Neuron (in vitro differentiated cells): ENCODE results near the gene ANKRD11.

ENCODE experiments used
- H2AFZ ChIP-seq: one replicate; pipeline ENCODE4 v1.6.1; 2013; ENCODE audit warnings: low read depth, mild to moderate bottlenecking, inconsistent platforms, low read length, moderate library complexity
- H3K27me3 ChIP-seq: one replicate; pipeline ENCODE4 v1.6.1; 2013; ENCODE audit warnings: low read length; ENCODE audit not compliant: insufficient read depth
- H3K36me3 ChIP-seq: one replicate; pipeline ENCODE4 v1.6.1; 2013; ENCODE audit warnings: low read length; ENCODE audit not compliant: insufficient read depth
- H3K4me1 ChIP-seq: one replicate; pipeline ENCODE4 v1.6.1; 2013; ENCODE audit warnings: low read length; ENCODE audit not compliant: insufficient read depth
- H3K4me3 ChIP-seq: 2 replicates; pipeline ENCODE4 v1.5.1; 2013; ENCODE audit warnings: mild to moderate bottlenecking, low read length, moderate library complexity
- H3K9me3 ChIP-seq: one replicate; pipeline ENCODE4 v1.6.1; 2013; ENCODE audit warnings: low read length

Gene ANKRD11

GRCh38 chr16:89407925-89408300 is 82.4 kb downstream of the ANKRD11 start:
- Histone ChIP-seq H3K36me3 (peaks cover 5% of the 10 kb centered on the region), H3K9me3 (no peaks in the 10 kb centered on the region), H3K4me1 (peaks cover 22% of the 10 kb centered on the region), H3K27me3 (no peaks in the 10 kb centered on the region), H2AFZ (no peak overlapping the region), H3K4me3 (no peak overlapping the region)

GRCh38 chr16:89407282-89407924 is 83.0 kb downstream of the ANKRD11 start:
- H2AFZ ChIP-seq: no peak overlapping the region
- no peak overlapping the region for H3K4me3 ChIP-seq
- no peaks in the 10 kb centered on the region for H3K27me3 ChIP-seq
- H3K36me3 ChIP-seq: peaks cover 5% of the 10 kb centered on the region
- peaks cover 18% of the 10 kb centered on the region for H3K4me1 ChIP-seq
- H3K9me3 ChIP-seq: no peaks in the 10 kb centered on the region

GRCh38 chr16:89406277-89406888 is 84.0 kb downstream of the ANKRD11 start:
- Histone ChIP-seq H2AFZ (no peak overlapping the region), H3K4me1 (peaks cover 18% of the 10 kb centered on the region), H3K36me3 (peaks cover 3% of the 10 kb centered on the region), H3K27me3 (no peaks in the 10 kb centered on the region), H3K9me3 (no peaks in the 10 kb centered on the region), H3K4me3 (no peak overlapping the region)

GRCh38 chr16:89404561-89404960 is 85.8 kb downstream of the ANKRD11 start:
- Histone ChIP-seq H3K36me3 (peaks cover 3% of the 10 kb centered on the region), H3K27me3 (no peaks in the 10 kb centered on the region), H3K4me3 (no peak overlapping the region), H3K4me1 (peaks cover 13% of the 10 kb centered on the region), H2AFZ (no peak overlapping the region), H3K9me3 (no peaks in the 10 kb centered on the region)

- Histone ChIP-seq H3K36me3 (peaks cover 3% of the 10 kb centered on the region), H3K4me3 (no peak overlapping the region), H2AFZ (no peak overlapping the region), H3K9me3 (no peaks in the 10 kb centered on the region), H3K27me3 (no peaks in the 10 kb centered on the region), H3K4me1 (peaks cover 7% of the 10 kb centered on the region)
Observed at GRCh38 chr16:89402962-89403361, 87.4 kb downstream of the ANKRD11 start.

- H3K36me3 ChIP-seq: peaks cover 7% of the 10 kb centered on the region
Observed at GRCh38 chr16:89401641-89402445, 88.5 kb downstream of the ANKRD11 start.

GRCh38 chr16:89401205-89401604 is 89.2 kb downstream of the ANKRD11 start:
- peaks cover 7% of the 10 kb centered on the region for H3K4me1 ChIP-seq
- H3K4me3 ChIP-seq: no peak overlapping the region
- H3K27me3 ChIP-seq: no peaks in the 10 kb centered on the region
- H3K9me3 ChIP-seq: no peaks in the 10 kb centered on the region
- H3K36me3 ChIP-seq: peaks cover 4% of the 10 kb centered on the region
- no peak overlapping the region for H2AFZ ChIP-seq

More at GRCh38 chr16:89401641-89402445, 88.5 kb downstream of the ANKRD11 start:
- Histone ChIP-seq H3K4me3 (no peak overlapping the region), H3K4me1 (peaks cover 7% of the 10 kb centered on the region), H3K27me3 (no peaks in the 10 kb centered on the region), H2AFZ (no peak overlapping the region), H3K9me3 (no peaks in the 10 kb centered on the region)

GRCh38 chr16:89400740-89401139 is 89.6 kb downstream of the ANKRD11 start:
- Histone ChIP-seq H2AFZ (no peak overlapping the region), H3K4me1 (peaks cover 6% of the 10 kb centered on the region), H3K27me3 (no peaks in the 10 kb centered on the region), H3K36me3 (peaks cover 5% of the 10 kb centered on the region), H3K4me3 (no peak overlapping the region), H3K9me3 (no peaks in the 10 kb centered on the region)

GRCh38 chr16:89398924-89399323 is 91.4 kb downstream of the ANKRD11 start:
- H3K27me3 ChIP-seq: no peaks in the 10 kb centered on the region
- H3K36me3 ChIP-seq: peaks cover 8% of the 10 kb centered on the region
- peaks cover 3% of the 10 kb centered on the region for H3K4me1 ChIP-seq
- no peak overlapping the region for H3K4me3 ChIP-seq
- H3K9me3 ChIP-seq: no peaks in the 10 kb centered on the region
- H2AFZ ChIP-seq: no peak overlapping the region

GRCh38 chr16:89397331-89397861 is 93.0 kb downstream of the ANKRD11 start:
- Histone ChIP-seq H3K4me3 (no peak overlapping the region), H3K27me3 (no peaks in the 10 kb centered on the region), H2AFZ (no peak overlapping the region), H3K36me3 (peaks cover 8% of the 10 kb centered on the region), H3K4me1 (peaks cover 3% of the 10 kb centered on the region), H3K9me3 (no peaks in the 10 kb centered on the region)

GRCh38 chr16:89396156-89396555 is 94.2 kb downstream of the ANKRD11 start:
- Histone ChIP-seq H3K36me3 (peaks cover 15% of the 10 kb centered on the region), H3K27me3 (no peaks in the 10 kb centered on the region), H2AFZ (no peak overlapping the region), H3K4me1 (no peaks in the 10 kb centered on the region), H3K4me3 (no peak overlapping the region), H3K9me3 (peaks cover 3% of the 10 kb centered on the region)

GRCh38 chr16:89395150-89396142 is 94.9 kb downstream of the ANKRD11 start:
- H2AFZ ChIP-seq: no peak overlapping the region
- peaks cover 19% of the 10 kb centered on the region for H3K36me3 ChIP-seq
- H3K4me1 ChIP-seq: no peaks in the 10 kb centered on the region
- peaks cover 7% of the 10 kb centered on the region for H3K9me3 ChIP-seq
- no peaks in the 10 kb centered on the region for H3K27me3 ChIP-seq
- no peak overlapping the region for H3K4me3 ChIP-seq
